ENCODE results near the gene C5orf58. TPM values are rescaled to one million over a fixed set of nuclear protein-coding genes. Genes with fewer than 3 reads are reported as not detected.

The C5orf58 gene
- total RNA-seq, 1 donor from 2014 or later = not detected

DNA sequence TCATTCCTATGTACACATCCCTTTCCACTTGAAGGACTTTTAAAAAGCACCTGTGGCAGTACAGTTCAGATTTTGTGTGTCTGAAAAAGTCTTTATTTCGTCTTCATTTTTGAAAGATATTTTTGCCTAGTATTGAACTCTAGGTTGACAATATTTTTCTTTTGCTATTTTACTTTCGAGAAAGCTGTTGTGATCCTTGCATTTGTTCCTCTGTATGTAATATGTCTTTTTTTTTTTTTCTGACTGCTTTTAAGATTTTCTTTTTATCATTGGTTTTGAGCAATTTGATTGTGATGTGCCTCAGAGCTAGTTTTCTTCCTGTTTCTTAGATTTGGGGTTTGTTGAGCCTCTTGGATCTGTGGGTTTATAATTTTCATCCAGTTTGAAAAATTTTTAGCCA, 51.4 kb downstream of the C5orf58 start:
- no peak for DNase-seq

DNA sequence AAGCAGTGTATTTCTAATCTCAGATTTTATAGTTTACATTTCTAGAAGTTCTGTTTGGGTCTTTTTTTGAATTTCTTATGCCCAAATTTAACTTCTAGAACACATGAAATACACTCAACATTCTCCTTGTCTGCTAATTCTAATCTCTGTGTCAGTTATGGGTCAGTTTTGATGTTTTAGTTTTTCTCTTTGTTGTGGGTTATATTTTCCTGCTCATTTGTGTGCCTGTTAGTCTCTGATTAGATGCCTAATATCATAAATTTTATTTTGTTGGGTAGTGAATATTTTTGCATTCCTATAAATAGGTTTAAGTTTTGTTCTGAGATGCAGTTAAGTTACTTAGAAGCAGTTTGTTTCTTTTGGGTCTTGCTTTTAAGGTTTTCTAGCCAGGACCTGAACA, 52.4 kb downstream of the C5orf58 start:
- no peak for DNase-seq

DNA sequence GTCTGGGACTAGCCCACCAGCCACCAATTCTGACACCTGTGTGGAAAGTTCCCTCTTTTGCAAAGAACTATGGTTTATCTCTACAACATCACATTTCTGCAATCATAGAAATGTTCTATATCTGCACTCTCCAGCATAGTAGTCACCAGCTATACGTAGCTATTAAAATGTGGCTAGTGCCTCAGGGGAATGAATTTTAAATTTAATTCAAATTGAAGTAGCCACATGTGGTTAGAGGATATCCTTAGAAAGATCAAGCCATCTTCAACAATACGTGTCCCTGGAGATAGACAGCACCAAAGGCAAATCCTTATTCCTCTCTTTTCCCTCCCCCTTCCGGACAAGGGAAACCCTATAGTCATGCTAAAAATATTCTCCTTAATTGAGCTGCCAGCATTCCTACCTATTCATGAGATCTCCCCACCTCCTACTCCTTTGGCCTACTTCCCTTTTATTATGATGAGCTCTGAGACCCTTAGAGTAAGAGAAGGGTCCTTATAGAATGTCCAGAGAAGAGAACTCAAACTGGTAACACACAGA, 53.7 kb downstream of the C5orf58 start:
- no peak for DNase-seq

DNA sequence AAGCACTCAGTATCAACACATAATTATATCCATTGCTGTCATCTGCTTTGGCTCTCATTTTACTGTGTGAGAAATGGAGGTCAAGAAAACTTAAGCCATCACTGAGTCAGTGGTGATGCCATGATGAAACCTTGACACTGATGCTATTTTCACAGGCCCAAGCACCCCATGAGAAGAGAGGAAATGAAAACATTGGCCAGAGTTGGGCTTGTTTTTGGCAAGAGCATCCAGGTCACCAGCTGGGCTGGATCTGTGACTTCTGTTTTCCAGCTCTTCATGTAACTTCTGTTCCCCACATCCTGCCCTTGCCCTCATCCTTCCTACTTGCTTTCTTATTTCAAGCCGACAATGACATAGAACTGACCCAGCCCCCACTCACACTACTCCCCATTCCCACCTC, 54.7 kb downstream of the C5orf58 start:
- DNase-seq = no peak

DNA sequence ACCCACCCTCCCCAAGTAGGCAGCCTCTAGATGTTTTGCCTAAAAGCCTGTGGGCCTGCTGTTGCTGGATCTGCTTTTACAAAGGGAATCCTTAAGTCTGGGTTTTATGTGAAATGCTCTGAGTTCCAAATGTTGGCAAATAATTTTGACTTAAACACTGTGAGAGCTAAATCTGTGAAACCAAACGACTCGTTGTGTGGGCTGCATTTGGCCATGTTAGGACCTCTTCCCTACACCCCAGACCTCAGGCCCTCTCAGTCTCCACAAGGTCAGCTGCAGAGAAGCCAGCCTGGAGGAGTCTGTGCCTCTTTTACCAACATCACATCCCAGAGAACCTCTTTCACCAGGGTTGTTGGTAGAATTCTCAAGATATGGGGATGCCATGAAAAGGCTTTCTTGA, 55.4 kb downstream of the C5orf58 start:
- no peak for DNase-seq

DNA sequence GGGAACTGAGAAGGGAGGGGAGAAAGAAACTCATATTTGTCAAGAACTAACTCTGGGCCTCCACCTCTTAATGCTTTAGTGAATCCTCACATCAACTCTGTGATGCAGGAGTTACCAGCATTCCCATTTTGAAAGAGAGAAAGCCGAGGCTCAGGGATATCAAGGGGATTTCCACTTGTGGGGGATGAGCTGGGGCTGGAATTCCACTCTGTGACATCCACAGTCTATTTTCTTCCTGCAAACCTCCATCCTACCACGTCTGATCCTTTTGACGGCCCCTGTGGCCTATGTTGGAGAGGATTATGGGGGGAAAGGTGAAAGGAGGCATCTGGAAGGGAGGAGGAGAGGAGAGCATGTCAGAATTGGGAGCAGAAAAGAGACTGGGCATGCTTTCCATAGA, 55.8 kb downstream of the C5orf58 start:
- no peak for DNase-seq

DNA sequence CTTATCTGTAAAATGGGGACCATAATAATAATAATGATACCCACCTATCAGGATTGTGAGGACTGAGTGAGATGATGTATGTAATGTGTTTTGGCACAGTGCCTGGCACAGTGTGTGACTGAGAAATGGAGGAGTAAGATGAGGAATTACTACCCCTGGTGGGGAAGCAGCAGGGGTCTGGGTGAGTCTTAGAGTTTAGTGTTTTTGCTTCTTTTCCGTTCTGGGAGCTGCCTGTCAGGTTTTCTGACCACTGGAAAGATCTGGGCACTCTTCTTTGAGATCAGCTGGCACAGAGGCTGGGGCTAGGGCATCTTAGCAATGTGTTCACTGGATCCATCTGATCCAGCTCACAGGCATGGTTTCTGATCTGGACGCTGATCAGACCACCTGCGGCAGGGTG, 56.3 kb downstream of the C5orf58 start:
- no peak for DNase-seq

DNA sequence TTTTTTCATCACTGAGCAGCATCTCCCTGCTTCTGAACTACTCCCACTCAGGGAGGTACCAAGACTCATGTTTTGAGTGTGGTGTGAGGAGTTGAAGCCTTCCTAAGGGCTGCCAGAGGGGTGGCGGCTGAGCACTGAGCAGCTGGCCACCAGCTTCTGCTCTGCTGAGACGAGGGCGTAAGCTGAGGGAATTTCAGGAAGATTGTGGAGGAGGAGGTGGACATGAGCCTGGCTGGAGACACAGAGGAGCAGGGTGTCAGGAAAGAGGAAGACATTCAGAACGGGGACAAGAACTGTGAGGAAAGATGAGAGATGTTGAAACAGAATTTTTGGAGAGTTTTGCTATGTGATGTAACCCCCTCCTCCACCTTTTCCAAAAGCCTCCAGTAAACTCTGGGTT, 57.0 kb downstream of the C5orf58 start:
- DNase-seq = no peak

DNA sequence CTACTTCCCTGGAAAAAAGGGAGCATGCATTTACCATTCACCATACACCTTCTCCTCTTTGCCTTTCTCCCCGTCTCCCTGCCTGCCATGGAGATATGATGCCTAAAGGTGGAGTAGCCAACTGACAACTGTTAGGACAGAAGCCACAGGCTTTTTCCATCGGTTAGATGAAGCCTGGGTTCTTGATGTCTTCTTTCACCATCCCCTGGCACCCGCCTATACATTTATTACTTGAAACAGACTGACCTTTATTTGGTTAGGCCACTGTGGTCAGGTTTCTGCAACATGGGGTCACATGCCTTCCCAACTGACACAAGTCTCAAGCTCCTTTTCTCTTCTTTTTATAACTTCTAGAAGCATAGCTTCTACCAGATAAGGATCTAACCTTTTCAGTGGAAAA, 57.7 kb downstream of the C5orf58 start:
- no peak for DNase-seq

DNA sequence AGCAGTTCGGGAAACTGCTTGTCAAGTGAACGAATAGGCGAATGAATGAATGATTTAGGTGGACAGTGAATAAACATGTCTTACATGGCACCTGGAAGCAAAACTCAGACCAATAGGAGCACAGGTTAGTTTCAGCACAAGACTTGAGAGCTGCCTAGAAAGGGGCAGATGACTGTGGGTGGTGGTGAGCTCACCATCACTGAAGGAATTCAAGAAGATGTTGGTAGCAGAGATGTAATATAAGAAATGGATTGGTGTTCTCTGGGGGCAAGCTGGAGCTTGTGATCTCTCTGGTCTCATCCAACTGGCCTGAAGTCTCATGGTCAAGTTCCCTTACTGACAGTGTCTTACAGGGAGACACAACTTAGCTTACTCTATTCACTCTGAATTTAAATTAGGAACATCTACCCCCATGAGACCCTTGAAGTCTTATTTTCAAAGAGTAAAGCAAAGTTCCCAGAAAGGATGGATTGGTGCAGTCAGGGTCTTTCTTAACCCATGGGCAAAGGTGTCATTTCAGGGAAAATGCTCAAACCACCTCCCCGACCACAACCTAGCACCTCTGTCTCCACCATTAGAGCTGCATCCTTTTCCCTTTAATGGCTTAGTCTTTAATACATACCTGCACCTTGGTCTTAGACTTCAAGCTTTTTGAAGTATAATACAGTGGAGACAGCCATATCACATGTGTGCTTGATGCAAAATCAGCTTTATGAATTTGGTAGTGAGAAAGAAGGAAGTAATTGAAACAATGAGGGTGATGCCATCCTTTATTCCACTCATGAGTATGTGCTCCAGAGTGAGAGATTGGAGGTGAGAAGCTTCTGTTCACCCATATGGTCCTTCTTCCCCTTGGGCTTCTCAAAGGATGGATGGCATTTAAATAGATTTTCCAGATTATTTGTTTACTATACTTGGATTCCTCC, 59.7 kb downstream of the C5orf58 start:
- DNase-seq = no peak

DNA sequence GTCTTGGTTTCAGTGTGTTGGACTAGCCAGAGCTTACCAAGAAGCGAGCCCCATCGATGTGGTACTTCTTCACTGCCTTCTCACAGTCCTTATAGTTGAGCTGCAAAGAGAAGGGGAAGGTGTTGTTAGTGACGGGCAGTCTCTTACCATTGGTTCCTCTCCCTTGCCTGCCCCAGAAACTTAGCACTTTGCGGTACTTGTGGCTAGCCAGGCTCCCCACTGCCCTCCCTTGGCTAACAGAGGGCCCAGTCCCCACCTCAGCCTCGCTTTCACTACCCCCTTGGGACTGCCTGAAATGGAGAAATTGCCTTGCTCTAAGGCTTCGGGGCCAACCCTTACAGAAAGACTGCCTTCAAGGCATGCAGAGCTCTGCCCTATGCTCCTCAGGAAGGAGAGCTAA, 60.5 kb downstream of the C5orf58 start:
- no peak for DNase-seq

DNA sequence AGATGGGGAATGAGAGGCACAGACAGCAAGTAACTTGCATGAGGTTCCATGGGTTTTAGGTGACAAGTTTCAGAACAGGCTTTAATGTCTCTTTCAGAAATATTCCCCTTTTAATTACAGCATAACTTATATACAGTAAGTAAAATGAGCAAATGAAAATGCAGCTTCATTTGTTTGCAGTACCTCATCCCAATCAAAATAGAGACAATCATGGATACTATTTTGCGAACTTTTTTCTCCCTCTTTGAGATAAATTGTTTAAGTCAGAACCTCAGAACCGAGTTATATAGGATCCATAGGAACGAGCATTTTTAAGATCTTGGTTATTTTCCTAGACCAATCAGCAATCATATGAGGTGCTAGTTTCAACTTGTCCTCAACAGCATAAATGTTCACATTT, 61.3 kb downstream of the C5orf58 start:
- DNase-seq = no peak

DNA sequence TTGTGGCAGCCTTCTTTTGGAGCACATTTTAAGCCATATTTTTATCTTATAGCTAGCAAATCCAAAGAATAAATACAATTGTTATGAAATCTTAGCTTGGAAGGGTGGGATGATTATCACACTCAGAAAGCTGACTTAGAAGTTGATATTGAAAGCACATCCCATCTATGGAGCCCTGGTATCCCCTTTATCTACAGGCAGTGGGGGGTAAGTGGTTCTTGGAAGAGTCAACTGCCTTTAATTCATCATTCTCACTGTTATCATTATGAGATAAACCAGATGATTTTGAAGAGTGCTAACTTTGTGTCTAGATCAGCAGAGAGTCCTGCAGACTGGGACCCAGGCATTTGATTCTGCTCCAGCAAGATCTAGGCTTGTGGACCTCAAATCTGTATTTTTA, 61.8 kb downstream of the C5orf58 start:
- no peak for DNase-seq

Other genes starting within 250 kb of the C5orf58 start
- gene FOXI1, start 127.1 kb upstream of the C5orf58 start, total RNA-seq = not detected
- 1.4 TPM for gene LCP2, start 64.8 kb downstream of the C5orf58 start, total RNA-seq
- gene KCNMB1, start 156.4 kb downstream of the C5orf58 start, total RNA-seq = 0.16 TPM

Data from occipital lobe (tissue), 2 donors.